ENCODE measurements around the gene POLR2J3.
"Not testable (repeated sequence)": the region's sequence is repeated elsewhere in the genome, so short reads cannot be mapped to it uniquely, and the experiment has no call there.

DNA sequence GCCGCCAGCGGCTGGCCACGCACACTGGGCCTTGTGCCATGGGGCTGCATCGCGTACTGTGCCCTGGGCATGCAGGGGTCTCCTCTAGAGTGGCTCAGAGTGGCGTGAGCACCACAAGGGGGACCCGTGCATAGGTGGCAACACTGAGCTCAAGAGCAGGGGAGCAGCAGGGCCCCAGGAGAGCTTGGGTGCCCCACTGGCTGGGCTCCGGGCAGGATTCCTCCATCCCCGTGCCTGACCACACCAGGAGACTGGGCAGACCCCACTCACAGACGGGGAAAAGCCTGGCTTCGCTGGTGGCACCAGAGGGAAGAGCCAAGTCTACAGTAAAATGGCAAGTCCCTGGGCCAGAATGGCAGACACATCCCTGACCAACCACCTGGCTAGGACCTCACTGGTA, 3.8 kb downstream of the POLR2J3 start:
- TF ChIP-seq, protein P1, sequence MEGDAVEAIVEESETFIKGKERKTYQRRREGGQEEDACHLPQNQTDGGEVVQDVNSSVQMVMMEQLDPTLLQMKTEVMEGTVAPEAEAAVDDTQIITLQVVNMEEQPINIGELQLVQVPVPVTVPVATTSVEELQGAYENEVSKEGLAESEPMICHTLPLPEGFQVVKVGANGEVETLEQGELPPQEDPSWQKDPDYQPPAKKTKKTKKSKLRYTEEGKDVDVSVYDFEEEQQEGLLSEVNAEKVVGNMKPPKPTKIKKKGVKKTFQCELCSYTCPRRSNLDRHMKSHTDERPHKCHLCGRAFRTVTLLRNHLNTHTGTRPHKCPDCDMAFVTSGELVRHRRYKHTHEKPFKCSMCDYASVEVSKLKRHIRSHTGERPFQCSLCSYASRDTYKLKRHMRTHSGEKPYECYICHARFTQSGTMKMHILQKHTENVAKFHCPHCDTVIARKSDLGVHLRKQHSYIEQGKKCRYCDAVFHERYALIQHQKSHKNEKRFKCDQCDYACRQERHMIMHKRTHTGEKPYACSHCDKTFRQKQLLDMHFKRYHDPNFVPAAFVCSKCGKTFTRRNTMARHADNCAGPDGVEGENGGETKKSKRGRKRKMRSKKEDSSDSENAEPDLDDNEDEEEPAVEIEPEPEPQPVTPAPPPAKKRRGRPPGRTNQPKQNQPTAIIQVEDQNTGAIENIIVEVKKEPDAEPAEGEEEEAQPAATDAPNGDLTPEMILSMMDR (conservative IDR thresholded peaks at IDR 0.05; ENCODE audit: low read depth, low read length) = not testable (repeated sequence)
- TF ChIP-seq RAD21 (IDR thresholded peaks at IDR 0.05; ENCODE audit: low read length); RFX5 (IDR thresholded peaks at IDR 0.05; ENCODE audit: low read depth, low read length); POLR2A (IDR thresholded peaks at IDR 0.05; ENCODE audit: low read depth, low read length); MAFK (IDR thresholded peaks at IDR 0.05; ENCODE audit: low read depth, low read length); SMC3 (IDR thresholded peaks at IDR 0.05; ENCODE audit: low read depth, low read length): not testable (repeated sequence)
